Parathyroid adenoma (tissue), 2 donors: ENCODE measurements around the gene TNKS1BP1.
A peak's percentile ranks its signal among the peaks of the same experiment; 100 is the strongest.

ENCODE experiments used
- H2AFZ ChIP-seq: fragments of 300-600 bp; sonication (generic); one replicate; pipeline ENCODE4 v1.7.0; 2017; ENCODE audit warnings: antibody characterized with exemption, mild to moderate bottlenecking
- H3K27ac ChIP-seq: fragments of 300-600 bp; sonication (generic); one replicate; pipeline ENCODE4 v1.7.0; 2017
- H3K27me3 ChIP-seq: fragments of 300-600 bp; sonication (generic); one replicate; pipeline ENCODE4 v1.7.0; 2017; ENCODE audit warnings: low read length; ENCODE audit not compliant: control insufficient read depth, insufficient read depth
- H3K36me3 ChIP-seq: fragments of 300-600 bp; sonication (generic); one replicate; pipeline ENCODE4 v1.7.0; 2017; ENCODE audit warnings: low read length; ENCODE audit not compliant: control insufficient read depth, insufficient read depth
- H3K4me1 ChIP-seq: fragments of 300-600 bp; sonication (generic); one replicate; pipeline ENCODE4 v1.7.0; 2017; ENCODE audit warnings: control low read depth
- H3K4me2 ChIP-seq: fragments of 300-600 bp; sonication (generic); one replicate; pipeline ENCODE4 v1.7.0; 2017; ENCODE audit warnings: low read length
- H3K4me3 ChIP-seq: fragments of 300-600 bp; sonication (generic); one replicate; pipeline ENCODE4 v1.7.0; 2017; ENCODE audit warnings: low read depth, low read length
- H3K79me2 ChIP-seq: fragments of 300-600 bp; sonication (generic); one replicate; pipeline ENCODE4 v1.7.0; 2017; ENCODE audit warnings: control low read depth
- H3K9ac ChIP-seq: fragments of 300-600 bp; sonication (generic); one replicate; pipeline ENCODE4 v1.7.0; 2017; ENCODE audit warnings: mild to moderate bottlenecking
- H3K9me3 ChIP-seq: fragments of 300-600 bp; sonication (generic); one replicate; pipeline ENCODE4 v1.7.0; 2017; ENCODE audit warnings: low read length; ENCODE audit not compliant: control insufficient read depth
- CTCF ChIP-seq: fragments of 300-600 bp; sonication (generic); IDR thresholded peaks from one replicate; pipeline ENCODE4 v1.7.0; 2017; ENCODE audit warnings: antibody characterized with exemption, mild to moderate bottlenecking
- donor health status: primary hyperparathyroidism.

Gene TNKS1BP1

GRCh38 chr11:57353446-57353845 is 28.7 kb upstream of the TNKS1BP1 start:
- no peak overlapping the region for H3K4me3 ChIP-seq
- H2AFZ ChIP-seq, result no peak overlapping the region
- no peak overlapping the region for H3K9ac ChIP-seq
- H3K4me2 ChIP-seq, result no peak overlapping the region
- no peaks in the 10 kb centered on the region for H3K9me3 ChIP-seq
- no peak overlapping the region for H3K27ac ChIP-seq
- no peak for TF ChIP-seq CTCF
- H3K36me3 ChIP-seq, result no peaks in the 10 kb centered on the region
- H3K4me1 ChIP-seq, result no peaks in the 10 kb centered on the region
- H3K79me2 ChIP-seq, result no peaks in the 10 kb centered on the region
- H3K27me3 ChIP-seq, result no peaks in the 10 kb centered on the region

GRCh38 chr11:57353036-57353435 is 28.3 kb upstream of the TNKS1BP1 start:
- Histone ChIP-seq H3K79me2 (no peaks in the 10 kb centered on the region), H3K27ac (no peak overlapping the region), H3K4me2 (no peak overlapping the region), H2AFZ (no peak overlapping the region), H3K27me3 (no peaks in the 10 kb centered on the region), H3K4me1 (no peaks in the 10 kb centered on the region), H3K36me3 (no peaks in the 10 kb centered on the region), H3K4me3 (no peak overlapping the region), H3K9ac (no peak overlapping the region), H3K9me3 (no peaks in the 10 kb centered on the region)
- TF ChIP-seq CTCF, result no peak

- H3K9ac ChIP-seq, result no peak overlapping the region
- H3K27ac ChIP-seq, result no peak overlapping the region
Measured at GRCh38 chr11:57349491-57350274, 24.9 kb upstream of the TNKS1BP1 start.

GRCh38 chr11:57348636-57349313 is 24.0 kb upstream of the TNKS1BP1 start:
- no peaks in the 10 kb centered on the region for H3K9me3 ChIP-seq
- no peak overlapping the region for H2AFZ ChIP-seq
- no peaks in the 10 kb centered on the region for H3K79me2 ChIP-seq
- H3K4me2 ChIP-seq, result no peak overlapping the region
- H3K9ac ChIP-seq, result no peak overlapping the region
- no peaks in the 10 kb centered on the region for H3K27me3 ChIP-seq
- no peak overlapping the region for H3K4me3 ChIP-seq
- H3K36me3 ChIP-seq, result no peaks in the 10 kb centered on the region
- no peak overlapping the region for H3K27ac ChIP-seq
- no peaks in the 10 kb centered on the region for H3K4me1 ChIP-seq
- no peak for TF ChIP-seq CTCF

More at GRCh38 chr11:57349491-57350274, 24.9 kb upstream of the TNKS1BP1 start:
- no peaks in the 10 kb centered on the region for H3K9me3 ChIP-seq
- no peaks in the 10 kb centered on the region for H3K4me1 ChIP-seq
- H2AFZ ChIP-seq, result peak overlapping the region; percentile 16
- H3K27me3 ChIP-seq, result no peaks in the 10 kb centered on the region
- H3K36me3 ChIP-seq, result no peaks in the 10 kb centered on the region
- H3K4me2 ChIP-seq, result no peak overlapping the region
- peak; percentile 64 for TF ChIP-seq CTCF
- no peaks in the 10 kb centered on the region for H3K79me2 ChIP-seq
- H3K4me3 ChIP-seq, result no peak overlapping the region
